ENCODE results near the gene TCEANC2.

GRCh38 chr1:54125386-54126070, 72.1 kb downstream of the TCEANC2 start:
- TF ChIP-seq CTCF (IDR thresholded peaks at IDR 0.05) (peak in 3 of 4 experiments; percentile 37 to 45 (median 45)), POLR2A (IDR thresholded peaks at IDR 0.05) (no peak), POLR2AphosphoS5 (IDR thresholded peaks at IDR 0.05) (peak; percentile 14)
